Measurements from ENCODE around the gene COMT. TPM values are rescaled to one million over a fixed set of nuclear protein-coding genes. Genes with fewer than 3 reads are reported as not detected.
"Not testable (repeated sequence)": the region's sequence is repeated elsewhere in the genome, so short reads cannot be mapped to it uniquely, and the experiment has no call there.

Gene COMT
- total RNA-seq, 1 donor from 2014 or later: 150 TPM

DNA sequence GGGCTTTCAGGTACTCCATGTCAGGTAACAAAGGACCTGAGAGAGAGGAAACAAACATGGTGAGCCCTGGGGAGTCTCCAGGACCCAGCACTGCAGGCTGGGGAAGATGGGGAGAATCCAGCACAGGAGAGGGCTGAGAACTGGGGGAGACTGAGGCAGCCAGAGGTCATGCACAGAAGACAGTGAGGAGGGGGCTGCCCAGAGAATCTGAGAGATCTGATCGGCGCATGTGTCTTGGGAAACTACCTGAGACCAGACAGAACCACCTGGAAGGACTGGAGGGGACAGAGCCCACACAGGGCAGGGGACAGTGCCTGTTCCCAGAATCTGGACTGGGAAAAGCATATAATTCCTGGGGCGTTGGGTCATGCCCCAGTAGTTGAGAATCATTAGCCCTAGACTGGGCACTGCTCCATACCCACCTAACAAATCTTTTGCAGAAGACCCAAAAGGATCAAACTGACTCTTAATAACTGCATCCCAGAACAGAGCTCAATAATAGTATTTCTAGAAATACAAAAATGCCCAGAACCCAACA lies 20.0 kb upstream of the COMT start:
- no peak overlapping the region for H3K27ac ChIP-seq
- intact Hi-C loops (cut with DNase I): no loop called here
- peaks cover 20 to 22% of the 10 kb centered on the region in 2 donors for H3K36me3 ChIP-seq
- no peaks in the 10 kb centered on the region for H3K9me3 ChIP-seq
- H3K4me3 ChIP-seq: no peak overlapping the region
- DNase-seq (ENCODE audit: low spot score in 2 of 2): no peak
- H3K4me1 ChIP-seq: no peaks in the 10 kb centered on the region
- TF ChIP-seq CTCF (IDR thresholded peaks at IDR 0.05): no peak
- no peaks in the 10 kb centered on the region for H3K27me3 ChIP-seq

GRCh38 chr22:19923914-19924513 lies 17.6 kb upstream of the COMT start:
- Histone ChIP-seq H3K27me3 (no peaks in the 10 kb centered on the region), H3K9me3 (no peaks in the 10 kb centered on the region), H3K4me3 (no peak overlapping the region), H3K36me3 (no peaks in the 10 kb centered on the region), H3K27ac (no peak overlapping the region), H3K4me1 (no peaks in the 10 kb centered on the region)
- no peak for DNase-seq (ENCODE audit: low spot score in 2 of 2)
- no peak for TF ChIP-seq CTCF (IDR thresholded peaks at IDR 0.05)
- intact Hi-C loops (cut with DNase I): no loop called here

DNA sequence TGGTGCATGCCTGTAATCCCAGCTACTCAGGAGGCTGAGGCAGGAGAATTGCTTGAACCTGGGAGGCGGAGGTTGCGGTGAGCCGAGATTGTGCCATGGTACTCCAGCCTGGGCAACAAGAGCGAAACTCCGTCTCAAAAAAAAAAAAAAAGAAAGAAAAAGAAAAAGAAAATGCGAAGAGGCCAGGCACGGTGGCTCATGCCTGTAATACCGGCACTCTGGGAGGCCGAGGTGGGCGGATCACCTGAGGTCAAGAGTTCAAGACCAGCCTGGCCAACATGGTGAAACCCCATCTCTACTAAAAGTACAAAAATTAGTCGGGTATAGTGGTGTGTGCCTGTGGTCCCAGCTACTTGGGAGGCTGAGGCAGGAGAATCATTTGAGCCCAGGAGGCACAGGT lies 15.5 kb upstream of the COMT start:
- H3K4me3 ChIP-seq; H3K4me1 ChIP-seq; H3K9me3 ChIP-seq; H3K27ac ChIP-seq; DNase-seq (ENCODE audit: low spot score in 2 of 2); intact Hi-C loops (cut with DNase I); H3K27me3 ChIP-seq: not testable (repeated sequence)
- peaks cover 5 to 13% of the 10 kb centered on the region in 2 donors for H3K36me3 ChIP-seq

- intact Hi-C loops (cut with DNase I): no loop called here
- Histone ChIP-seq H3K27me3 (no peaks in the 10 kb centered on the region), H3K36me3 (peaks cover 5 to 13% of the 10 kb centered on the region in 2 donors), H3K4me1 (no peaks in the 10 kb centered on the region), H3K27ac (no peak overlapping the region), H3K4me3 (no peak overlapping the region), H3K9me3 (no peaks in the 10 kb centered on the region)
- TF ChIP-seq CTCF (IDR thresholded peaks at IDR 0.05): no peak
- no peak for DNase-seq (ENCODE audit: low spot score in 2 of 2)
Measured at GRCh38 chr22:19927696-19928095, 13.9 kb upstream of the COMT start.

- no peak for TF ChIP-seq CTCF (IDR thresholded peaks at IDR 0.05)
- Histone ChIP-seq H3K9me3 (no peaks in the 10 kb centered on the region), H3K4me1 (no peaks in the 10 kb centered on the region), H3K27ac (no peak overlapping the region), H3K4me3 (no peak overlapping the region), H3K27me3 (no peaks in the 10 kb centered on the region), H3K36me3 (peaks cover 5 to 13% of the 10 kb centered on the region in 2 donors)
- no peak for DNase-seq (ENCODE audit: low spot score in 2 of 2)
- intact Hi-C loops (cut with DNase I): no loop called here
Measured at GRCh38 chr22:19928207-19928606, 13.4 kb upstream of the COMT start.

DNA sequence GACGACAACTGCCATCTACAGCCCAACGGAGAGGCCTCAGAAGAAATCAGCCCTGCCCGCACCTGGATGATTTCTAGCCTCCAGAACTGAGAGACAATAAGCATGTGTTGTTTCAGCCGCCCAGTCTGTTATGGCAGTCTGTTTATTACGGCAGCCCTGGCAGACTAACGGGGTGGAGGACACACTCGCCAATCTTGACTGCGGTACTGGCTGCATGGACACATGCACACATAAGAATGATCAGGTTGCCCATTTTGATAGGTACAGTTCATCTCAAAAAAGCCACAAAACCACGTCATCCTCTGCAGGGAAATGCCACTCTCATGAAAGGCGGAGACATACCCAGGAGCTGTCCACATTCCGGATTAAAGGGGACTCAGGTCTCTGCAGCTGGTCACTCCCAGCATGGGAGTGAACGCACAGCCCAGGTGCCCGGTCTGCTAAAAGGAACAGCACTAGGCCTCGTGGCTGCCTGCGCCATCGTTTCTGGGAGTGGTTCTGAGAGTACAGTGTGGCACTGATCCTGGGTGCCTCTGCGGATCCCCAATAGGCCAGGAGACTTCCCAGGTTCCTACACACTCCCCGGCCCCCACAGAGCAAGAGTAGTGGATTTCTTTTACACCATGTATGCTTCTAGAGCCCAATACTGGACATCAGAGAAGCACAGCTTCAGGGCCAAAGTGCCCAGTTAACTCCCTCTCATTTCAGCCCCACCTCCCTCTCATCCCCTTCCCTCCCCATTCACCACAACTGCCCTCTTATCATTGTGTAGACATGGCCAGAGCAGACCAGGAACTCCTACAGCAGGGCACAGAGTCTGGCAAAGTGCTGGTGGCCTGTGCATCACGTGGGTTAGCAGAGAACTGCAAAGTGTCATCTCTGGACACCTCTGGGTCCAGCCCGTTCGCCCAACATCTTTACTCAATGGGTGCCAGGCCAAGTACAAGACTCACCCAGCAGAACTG lies 11.7 kb upstream of the COMT start:
- DNase-seq (ENCODE audit: low spot score in 2 of 2): no peak
- no peak for TF ChIP-seq CTCF (IDR thresholded peaks at IDR 0.05)
- intact Hi-C loops (cut with DNase I): no loop called here

More for the DNA sequence above, 11.7 kb upstream of the COMT start:
- no peaks in the 10 kb centered on the region for H3K27me3 ChIP-seq
- no peak overlapping the region for H3K27ac ChIP-seq
- H3K36me3 ChIP-seq: peaks cover 5 to 13% of the 10 kb centered on the region in 2 donors
- H3K9me3 ChIP-seq: no peaks in the 10 kb centered on the region
- H3K4me1 ChIP-seq: no peaks in the 10 kb centered on the region
- H3K4me3 ChIP-seq: no peak overlapping the region
